Measurements from ENCODE around the gene MEI1. TPM values are rescaled to one million over a fixed set of nuclear protein-coding genes. Genes with fewer than 3 reads are reported as not detected.

The MEI1 gene
- total RNA-seq, 2 experiments from 2014 or later = 27.7 to 28.4 TPM

DNA sequence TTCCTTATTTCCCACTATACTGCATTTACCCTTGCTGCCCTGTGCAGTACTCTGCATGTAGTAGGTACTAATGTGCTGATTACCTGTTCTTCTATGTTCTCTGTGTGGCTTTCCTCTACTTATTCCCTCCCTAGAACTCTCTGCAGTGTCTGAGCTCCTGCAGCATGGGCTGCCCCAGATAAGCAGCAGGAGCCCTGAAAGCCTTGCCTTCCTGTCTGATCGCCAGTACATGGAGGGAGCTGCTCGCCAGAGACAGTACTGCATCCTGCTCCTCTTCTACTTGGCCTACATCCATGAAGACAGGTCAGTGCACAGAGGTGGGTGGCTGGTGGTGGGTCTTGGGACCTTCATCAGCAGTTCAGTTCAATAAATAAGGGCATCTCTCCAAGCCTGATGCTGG, 58.9 kb downstream of the MEI1 start:
- no peaks in the 10 kb centered on the region for H3K27me3 Mint-ChIP-seq
- TF ChIP-seq, protein P1, sequence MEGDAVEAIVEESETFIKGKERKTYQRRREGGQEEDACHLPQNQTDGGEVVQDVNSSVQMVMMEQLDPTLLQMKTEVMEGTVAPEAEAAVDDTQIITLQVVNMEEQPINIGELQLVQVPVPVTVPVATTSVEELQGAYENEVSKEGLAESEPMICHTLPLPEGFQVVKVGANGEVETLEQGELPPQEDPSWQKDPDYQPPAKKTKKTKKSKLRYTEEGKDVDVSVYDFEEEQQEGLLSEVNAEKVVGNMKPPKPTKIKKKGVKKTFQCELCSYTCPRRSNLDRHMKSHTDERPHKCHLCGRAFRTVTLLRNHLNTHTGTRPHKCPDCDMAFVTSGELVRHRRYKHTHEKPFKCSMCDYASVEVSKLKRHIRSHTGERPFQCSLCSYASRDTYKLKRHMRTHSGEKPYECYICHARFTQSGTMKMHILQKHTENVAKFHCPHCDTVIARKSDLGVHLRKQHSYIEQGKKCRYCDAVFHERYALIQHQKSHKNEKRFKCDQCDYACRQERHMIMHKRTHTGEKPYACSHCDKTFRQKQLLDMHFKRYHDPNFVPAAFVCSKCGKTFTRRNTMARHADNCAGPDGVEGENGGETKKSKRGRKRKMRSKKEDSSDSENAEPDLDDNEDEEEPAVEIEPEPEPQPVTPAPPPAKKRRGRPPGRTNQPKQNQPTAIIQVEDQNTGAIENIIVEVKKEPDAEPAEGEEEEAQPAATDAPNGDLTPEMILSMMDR (IDR thresholded peaks at IDR 0.05) = no peak
- H3K4me3 Mint-ChIP-seq = no peak overlapping the region
- ChIA-PET POLR2A (no interaction called here), CTCF (interaction anchor here (2.5 kb wide), 1 partner anchor 12 kb away, joined by 8 read pairs; no protein-coding TSS in a partner anchor)
- H3K9me3 Mint-ChIP-seq = no peaks in the 10 kb centered on the region
- no peak overlapping the region for H3K27ac Mint-ChIP-seq
- intact Hi-C loops (cut with micrococcal nuclease) = no loop called here
- ATAC-seq (no peak), DNase-seq (no peak)
- no peaks in the 10 kb centered on the region for H3K36me3 Mint-ChIP-seq (ENCODE audit: low read depth)
- H3K4me1 Mint-ChIP-seq (ENCODE audit: low read depth) = no peaks in the 10 kb centered on the region

DNA sequence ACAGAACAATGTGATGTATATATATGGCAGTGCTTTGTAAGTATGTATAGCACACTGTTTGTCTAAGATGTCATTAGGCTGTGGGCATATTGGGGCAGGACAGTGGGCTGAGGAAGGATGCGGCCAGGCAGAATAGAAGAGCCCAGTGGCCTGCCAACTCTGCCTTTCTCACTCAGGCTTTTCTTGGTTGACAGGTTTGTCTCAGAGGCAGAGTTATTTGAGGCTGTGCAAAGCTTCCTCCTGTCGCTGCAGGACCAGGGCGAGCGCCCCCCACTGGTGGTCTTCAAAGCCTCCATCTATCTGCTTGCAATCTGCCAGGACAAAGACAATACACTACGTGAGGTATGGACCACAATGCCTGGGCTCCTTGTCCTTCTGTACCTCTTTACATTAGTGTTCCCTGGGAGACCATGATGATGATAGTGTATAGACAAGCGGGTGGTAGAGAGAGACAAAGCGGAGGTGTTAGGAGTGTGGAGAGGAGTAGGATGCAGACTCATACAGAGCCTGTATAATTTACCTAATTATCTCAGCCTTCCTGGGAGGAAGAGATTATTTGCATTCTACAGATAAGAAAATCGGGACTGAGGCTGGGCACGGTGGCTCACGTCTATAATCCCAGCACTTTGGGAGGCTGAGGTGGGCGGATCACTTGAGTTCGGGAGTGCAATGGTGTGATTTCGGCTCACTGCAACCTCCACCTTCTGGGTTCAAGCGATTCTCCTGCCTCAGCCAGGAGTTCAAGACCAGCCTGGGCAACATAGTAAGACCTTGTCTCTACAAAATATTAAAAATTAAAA, 63.9 kb downstream of the MEI1 start:
- POLR2A ChIA-PET = no interaction called here
- no peaks in the 10 kb centered on the region for H3K9me3 Mint-ChIP-seq
- intact Hi-C loops (cut with micrococcal nuclease) = no loop called here

DNA sequence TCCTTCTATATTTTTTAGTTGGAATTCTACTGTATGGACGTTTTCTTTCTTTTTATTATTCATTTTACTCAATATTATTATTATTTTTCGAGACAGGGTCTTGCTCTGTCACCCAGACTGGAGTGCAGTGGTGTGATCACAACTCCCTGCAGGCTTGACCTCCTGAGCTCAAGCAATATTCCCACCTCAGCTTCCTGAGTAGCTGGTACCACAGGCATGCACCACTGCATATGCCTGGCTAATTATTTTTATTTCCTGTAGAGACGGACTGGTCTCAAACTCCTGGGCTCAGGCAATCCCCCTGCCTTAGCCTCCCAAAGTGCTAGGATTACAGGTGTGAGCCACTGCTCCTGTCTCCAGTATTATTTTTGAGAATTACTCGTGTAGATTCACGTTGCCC, 67.2 kb downstream of the MEI1 start:
- ATAC-seq = no peak
- Mint-ChIP-seq H3K9me3 (no peaks in the 10 kb centered on the region), H3K4me1 (ENCODE audit: low read depth) (peaks cover 5% of the 10 kb centered on the region), H3K36me3 (ENCODE audit: low read depth) (no peaks in the 10 kb centered on the region), H3K4me3 (no peak overlapping the region), H3K27ac (no peak overlapping the region), H3K27me3 (no peaks in the 10 kb centered on the region)
- POLR2A ChIA-PET = interaction anchor here (1.3 kb wide), 1 partner anchor 14 kb away, joined by 4 read pairs; no protein-coding TSS in a partner anchor
- TF ChIP-seq, protein P1 (IDR thresholded peaks at IDR 0.05) = no peak
- intact Hi-C loops (cut with micrococcal nuclease) = no loop called here
- CTCF ChIA-PET = interaction anchor here (0.6 to 2.5 kb wide), 2 partner anchors 69 to 627 kb away, joined by 3 to 11 read pairs; no protein-coding TSS in a partner anchor
- no peak for DNase-seq

More for the DNA sequence above, 63.9 kb downstream of the MEI1 start:
- Mint-ChIP-seq H3K27me3 (no peaks in the 10 kb centered on the region), H3K4me1 (ENCODE audit: low read depth) (peaks cover 2% of the 10 kb centered on the region), H3K36me3 (ENCODE audit: low read depth) (no peaks in the 10 kb centered on the region), H3K4me3 (no peak overlapping the region), H3K27ac (no peak overlapping the region)
- CTCF ChIA-PET = interaction anchor here (0.8 to 1.4 kb wide), 6 partner anchors 9 to 90 kb away, joined by 3 to 8 read pairs (median 4); no protein-coding TSS in a partner anchor
- ATAC-seq = peak; percentile 66
- TF ChIP-seq, protein P1 (IDR thresholded peaks at IDR 0.05) = peak; percentile 62
- peak; percentile 68 for DNase-seq

DNA sequence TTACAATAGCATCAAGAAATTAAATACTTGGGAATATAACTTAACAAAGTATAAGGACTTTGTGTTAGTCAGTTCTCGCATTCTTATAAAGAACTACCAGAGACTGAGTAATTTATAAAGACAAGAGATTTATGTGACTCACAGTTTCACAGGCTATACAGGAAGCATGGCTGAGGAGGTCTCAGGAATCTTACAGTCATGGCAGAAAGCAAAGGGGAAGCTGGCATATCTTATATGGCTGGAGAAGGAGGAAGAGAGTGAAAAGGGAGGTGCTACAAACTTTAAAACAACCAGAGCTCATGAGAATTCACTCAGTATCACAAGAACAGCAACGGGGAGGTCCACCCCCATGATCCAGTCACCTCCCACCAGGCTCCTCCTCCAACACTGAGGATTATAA, 69.1 kb downstream of the MEI1 start:
- no peaks in the 10 kb centered on the region for H3K9me3 Mint-ChIP-seq
- ChIA-PET POLR2A (interaction anchor here (1.5 kb wide), 1 partner anchor 14 kb away, joined by 5 read pairs; no protein-coding TSS in a partner anchor), CTCF (interaction anchor here (0.8 to 2.1 kb wide), 4 partner anchors 8 to 71 kb away, joined by 5 to 12 read pairs (median 7); no protein-coding TSS in a partner anchor)
- peak; percentile 76 for ATAC-seq
- H3K36me3 Mint-ChIP-seq (ENCODE audit: low read depth) = no peaks in the 10 kb centered on the region
- peaks cover 5% of the 10 kb centered on the region for H3K4me1 Mint-ChIP-seq (ENCODE audit: low read depth)
- no peaks in the 10 kb centered on the region for H3K27me3 Mint-ChIP-seq
- DNase-seq = no peak
- peak overlapping the region; percentile 43 for H3K27ac Mint-ChIP-seq
- TF ChIP-seq, protein P1 (IDR thresholded peaks at IDR 0.05) = no peak
- intact Hi-C loops (cut with micrococcal nuclease) = no loop called here
- no peak overlapping the region for H3K4me3 Mint-ChIP-seq

All from activated CD8-positive, alpha-beta T cell treated with anti-CD3 and anti-CD28 coated beads for 36 hours (primary cell).